NCI-H2081 (cell line): ENCODE results near the gene ZG16.
"Not testable (repeated sequence)": the region's sequence is repeated elsewhere in the genome, so short reads cannot be mapped to it uniquely, and the experiment has no call there.

Source experiments
- DNase-seq, 2 experiments: peaks; one replicate each; lab custom pipeline; 2025; lab: John Stamatoyannopoulos, UW

ZG16 gene, protein sequence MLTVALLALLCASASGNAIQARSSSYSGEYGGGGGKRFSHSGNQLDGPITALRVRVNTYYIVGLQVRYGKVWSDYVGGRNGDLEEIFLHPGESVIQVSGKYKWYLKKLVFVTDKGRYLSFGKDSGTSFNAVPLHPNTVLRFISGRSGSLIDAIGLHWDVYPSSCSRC

DNA sequence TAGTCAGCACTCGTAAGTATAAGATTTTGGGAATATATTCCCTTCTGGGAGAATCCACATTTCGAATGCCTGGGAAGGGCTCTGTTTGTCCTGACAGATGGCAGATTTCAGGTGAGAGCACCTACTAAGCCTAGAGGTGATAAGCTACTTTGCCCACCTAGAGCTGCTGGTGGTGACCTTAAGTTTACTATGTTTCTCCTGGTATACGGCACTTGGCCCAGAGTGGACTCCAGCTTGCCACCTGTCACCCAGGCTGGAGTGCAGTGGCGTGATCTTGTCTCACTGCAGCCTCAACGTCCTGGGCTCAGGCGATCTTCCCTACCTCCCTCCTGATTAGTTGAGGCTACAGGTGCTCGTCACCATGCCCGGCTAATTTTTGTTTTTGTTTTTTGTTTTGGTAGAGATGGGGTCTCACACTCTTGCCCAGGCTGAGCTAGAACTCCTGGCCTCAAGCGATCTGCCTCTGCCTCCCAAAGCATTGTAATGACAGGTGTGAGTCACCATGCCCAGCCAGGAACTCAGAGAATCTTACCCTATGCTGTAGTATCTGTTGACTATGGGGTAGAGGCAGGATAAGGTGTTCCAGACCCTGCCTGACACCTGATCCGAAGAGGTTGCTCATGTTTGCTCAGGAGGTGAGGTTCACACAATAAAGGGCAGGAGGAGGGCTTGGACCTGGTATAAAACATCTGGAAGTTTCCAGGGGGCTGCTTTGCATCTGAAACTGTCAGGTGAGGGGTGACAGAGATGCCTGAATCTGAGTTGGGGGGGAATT is at the start of gene ZG16:
ZG16 (plus strand) TSS at position 681 of the 775 bp plus-strand sequence. CDS start 1,011 bp downstream, outside the sequence.
- no peak for DNase-seq

DNA sequence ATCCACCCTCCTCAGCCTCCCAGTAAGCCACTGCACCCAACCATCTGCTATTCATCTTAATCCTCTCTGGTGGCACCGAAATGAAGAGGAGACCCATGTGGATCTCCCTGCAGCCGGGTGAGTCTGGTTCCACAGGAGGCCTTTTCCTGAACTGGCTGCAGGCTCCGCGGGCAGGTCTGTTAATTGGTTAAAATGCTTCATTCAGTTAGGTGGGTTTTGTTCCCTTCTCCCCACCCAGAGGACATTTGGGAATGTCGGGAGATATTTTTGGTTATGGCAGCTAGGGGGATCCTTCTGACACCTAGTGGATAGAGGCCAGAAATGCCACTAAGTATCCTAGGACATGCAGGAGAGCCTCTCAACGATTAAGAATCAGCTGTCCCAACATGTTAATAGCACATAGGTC is 48.9 kb upstream of the ZG16 start:
- DNase-seq = peak; percentile 42 to 45

DNA sequence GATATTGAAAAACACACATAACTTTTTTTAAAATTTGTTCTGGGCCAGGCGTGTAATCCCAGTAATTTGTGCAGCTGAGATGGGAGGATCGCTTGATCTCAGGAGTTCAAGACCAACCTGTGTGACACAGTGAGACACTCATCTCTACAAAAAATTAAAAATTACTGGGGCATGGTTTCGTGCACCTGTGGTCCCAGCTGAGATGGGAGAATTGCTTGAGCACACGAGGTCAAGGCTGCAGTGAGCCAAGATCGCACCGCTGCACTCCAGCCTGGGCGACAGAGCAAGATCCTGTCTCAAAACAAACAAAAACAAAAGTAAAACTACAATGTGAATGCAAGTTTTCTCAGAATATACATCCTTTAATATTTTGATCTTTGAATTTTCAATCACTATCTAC is 47.4 kb upstream of the ZG16 start:
- no peak for DNase-seq

DNA sequence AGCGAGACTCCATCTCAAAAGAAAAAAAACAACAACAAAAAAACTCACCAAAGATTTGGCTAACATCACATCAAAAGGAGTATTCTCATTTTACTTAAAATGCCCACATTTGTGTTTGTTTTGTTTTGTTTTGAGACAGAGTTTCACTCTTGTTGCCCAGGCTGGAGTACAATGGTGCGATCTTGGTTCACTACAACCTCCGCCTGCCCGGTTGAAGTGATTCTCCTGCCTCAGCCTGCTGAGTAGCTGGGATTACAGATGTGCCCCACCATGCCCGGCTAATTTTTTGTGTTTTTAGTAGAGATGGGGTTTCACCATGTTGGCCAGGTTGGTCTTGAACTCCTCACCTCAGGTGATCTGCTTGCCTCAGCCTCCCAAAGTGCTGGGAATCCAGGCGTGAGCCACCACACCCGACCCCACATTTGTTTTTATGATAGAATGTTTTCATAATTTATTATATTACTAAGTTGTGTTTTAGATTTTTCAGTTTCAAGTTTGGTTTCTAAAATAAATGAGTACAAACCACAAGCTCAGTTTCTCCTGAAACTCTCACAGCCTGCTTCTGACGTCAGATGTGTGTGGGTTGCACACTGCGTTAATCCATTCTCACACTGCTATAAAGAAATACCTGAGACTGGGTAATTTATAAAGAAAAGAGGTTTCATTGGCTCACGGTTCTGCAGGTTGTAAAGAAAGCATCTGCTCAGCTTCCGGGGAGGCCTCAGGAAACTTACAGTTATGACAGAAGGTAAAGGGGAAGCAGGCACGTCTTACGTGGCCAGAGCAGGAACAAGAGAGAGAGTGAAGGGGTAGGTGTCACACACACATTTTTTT is 46.1 kb upstream of the ZG16 start:
- not testable (repeated sequence) for DNase-seq

DNA sequence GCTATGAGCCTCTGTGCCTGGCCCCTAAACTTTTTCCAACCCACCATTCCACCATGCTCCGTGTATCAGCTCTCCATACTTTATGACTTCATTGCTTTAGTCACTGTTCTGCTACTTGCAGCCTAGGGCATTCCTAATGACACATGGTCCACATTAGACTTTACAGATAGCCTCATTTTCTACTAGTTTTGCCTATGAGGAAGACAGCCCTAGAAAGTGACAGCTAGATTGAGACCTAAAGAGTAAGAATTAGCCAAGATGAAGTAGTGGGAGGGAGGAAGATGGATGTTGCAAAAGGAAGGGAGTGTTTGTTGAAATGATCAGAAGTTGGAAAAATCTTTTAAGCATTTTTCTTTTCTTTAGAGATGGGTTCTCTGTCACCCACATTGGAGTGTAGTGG is 43.3 kb upstream of the ZG16 start:
- no peak for DNase-seq

DNA sequence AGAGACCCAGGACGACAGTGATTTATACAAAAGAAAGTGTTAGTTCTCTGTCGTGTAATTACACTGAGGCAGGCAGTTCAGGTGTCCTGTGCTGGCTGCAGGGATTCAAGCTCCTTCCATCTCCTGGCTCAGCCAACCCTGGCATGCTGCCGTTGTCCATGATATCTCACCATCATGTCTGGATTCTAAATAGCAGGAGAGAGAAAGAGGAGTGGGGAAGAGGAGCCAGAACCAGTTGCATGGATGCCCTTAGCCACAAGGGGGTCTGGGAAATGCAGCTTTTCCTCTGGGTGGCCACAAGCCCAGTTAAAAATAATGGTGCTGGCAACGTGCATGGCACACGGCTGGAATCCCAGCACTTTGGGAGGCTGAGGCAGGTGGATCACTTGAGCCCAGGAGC is 41.9 kb upstream of the ZG16 start:
- DNase-seq = no peak

DNA sequence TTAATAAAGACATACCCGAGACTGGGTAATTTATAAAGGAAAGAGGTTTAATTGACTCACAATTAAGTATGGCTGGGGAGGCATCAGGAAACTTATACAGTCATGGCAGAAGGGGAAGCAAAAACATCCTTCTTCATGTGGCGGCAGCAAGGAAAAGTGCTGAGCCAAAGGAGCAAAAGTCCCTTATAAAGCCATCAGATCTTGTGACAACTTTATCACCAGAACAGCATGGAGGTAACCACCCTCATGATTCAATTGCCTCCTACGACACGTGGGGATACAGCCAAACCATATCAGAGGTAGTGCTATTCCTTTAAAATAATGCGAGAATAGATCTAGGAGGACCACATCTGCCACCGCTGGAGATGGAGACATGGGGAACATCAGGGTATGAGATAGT is 41.3 kb upstream of the ZG16 start:
- no peak for DNase-seq

DNA sequence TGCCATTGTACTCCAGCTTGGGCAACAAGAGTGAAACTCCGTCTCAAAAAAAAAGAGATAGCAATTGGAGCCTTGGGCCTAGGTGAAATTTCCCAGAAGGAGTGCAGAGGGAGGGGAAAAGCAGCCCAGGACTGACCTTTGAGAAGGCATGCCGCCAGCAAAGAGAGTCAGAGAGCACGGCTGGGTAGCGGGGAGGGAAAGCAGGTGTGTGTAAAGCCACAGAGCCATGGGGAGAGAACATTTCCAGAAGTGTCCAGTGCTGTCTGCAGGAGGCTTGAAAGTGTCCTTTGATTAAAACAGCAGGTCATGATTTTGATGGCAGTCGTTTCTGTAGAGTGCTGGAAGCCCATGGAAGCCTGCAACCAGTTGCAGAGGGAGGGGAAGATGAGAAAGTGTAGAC is 40.3 kb upstream of the ZG16 start:
- no peak for DNase-seq

DNA sequence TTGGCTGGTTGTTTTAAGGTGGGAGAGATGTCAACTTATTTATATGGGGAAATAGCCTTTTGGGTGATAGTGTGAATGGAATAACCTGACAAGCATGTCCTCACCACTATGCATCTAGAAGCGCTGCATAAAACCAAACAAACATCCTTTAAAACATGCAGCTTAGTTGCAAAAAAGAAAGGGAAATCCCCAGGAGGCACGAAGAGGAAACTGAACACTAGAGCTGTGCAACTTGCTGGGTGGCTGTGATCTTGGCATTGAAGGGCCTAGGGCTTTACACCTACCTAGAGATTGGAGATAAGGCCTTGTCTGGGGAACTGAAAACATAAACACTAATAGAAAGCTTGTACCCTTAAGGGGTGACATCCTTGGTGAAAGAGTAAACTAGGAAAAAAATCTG is 39.5 kb upstream of the ZG16 start:
- no peak for DNase-seq

DNA sequence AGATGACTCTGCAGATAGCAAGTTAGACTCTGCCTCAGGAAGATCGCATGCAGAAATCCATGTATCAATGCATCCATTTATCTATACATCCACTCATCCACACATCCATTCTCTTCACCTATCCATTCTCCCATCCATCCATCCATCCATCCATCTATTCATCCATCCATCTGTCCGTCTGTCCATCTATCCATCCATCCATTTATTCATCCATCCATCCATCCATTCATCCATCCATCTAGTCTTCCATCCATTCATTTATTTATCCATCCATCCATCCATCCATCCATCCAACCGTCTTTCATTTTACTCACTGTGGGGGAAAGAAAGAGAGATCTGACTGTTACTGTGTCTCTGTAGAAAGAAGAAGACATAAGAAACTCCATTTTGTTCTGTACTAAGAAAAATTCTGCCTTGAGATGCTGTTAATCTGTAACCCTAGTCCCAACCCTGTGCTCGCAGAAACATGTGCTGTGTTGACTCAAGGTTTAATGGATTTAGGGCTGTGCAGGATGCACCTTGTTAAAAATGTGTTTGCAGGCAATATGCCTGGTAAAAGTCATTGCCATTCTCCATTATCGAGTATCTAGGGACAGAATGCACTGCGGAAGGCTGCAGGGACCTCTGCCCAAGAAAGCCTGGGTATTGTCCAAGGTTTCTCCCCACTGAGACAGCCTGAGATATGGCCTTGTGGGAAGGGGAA is 38.0 kb upstream of the ZG16 start:
- not testable (repeated sequence) for DNase-seq

DNA sequence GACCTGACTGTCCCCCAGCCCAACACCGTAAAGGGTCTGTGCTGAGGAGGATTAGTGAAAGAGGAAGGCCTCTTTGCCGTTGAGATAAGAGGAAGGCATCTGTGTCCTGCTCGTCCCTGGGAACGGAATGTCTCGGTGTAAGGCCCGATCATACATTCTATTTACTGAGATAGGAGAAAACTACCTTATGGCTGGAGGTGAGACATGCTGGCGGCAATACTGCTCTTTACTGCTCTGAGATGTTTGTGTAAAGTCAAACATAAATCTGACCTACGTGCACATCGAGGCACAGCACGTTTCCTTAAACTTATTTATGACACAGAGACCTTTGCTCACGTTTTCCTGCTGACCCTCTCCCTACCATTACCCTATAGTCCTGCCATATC is 37.4 kb upstream of the ZG16 start:
- not testable (repeated sequence) for DNase-seq

DNA sequence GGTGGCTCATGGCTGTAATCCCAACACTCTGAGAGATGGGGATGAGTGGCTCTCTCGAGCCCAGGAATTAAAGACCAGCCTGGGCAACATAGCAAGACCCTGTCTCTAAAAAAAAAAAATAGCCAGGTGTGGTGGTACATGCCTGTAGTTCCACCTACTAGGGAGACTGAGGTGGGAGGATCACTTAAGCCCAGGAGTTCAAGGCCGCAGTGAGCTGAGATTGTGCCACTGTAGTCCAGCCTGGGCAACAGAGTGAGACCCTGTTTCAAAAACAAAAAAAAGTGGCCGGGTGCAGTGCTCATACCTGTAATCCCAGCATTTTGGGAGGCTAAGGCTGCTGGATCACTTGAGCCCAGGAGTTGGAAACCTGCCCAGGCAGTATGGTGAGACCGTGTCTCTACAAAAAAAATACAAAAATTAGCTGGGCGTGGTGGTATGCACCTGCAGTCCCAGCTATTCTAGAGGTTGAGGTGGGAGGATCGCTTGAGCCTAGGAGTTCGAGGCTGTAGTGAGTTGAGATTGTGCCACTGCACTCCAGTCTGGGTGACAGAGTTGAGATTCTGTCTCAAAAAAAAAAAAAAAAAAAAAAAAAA is 35.3 kb upstream of the ZG16 start:
- DNase-seq = no peak

DNA sequence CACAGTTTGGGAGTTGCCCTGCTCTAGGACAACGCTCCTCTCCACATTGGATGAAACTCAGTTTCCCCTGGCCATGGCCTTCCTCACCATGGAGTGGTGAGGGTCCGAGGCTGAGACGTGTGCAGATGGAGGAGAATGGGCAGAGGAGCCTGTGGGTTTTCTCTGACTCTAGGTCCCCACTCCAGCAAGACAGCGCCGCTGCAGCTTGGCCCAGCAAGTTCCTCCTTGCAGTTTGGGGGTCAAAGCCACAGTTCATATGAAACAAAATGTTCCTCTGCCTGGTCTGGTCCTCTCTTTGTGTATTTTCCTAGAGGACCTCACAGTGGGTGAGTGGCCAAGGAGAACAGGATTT is 34.6 kb upstream of the ZG16 start:
- DNase-seq = no peak

DNA sequence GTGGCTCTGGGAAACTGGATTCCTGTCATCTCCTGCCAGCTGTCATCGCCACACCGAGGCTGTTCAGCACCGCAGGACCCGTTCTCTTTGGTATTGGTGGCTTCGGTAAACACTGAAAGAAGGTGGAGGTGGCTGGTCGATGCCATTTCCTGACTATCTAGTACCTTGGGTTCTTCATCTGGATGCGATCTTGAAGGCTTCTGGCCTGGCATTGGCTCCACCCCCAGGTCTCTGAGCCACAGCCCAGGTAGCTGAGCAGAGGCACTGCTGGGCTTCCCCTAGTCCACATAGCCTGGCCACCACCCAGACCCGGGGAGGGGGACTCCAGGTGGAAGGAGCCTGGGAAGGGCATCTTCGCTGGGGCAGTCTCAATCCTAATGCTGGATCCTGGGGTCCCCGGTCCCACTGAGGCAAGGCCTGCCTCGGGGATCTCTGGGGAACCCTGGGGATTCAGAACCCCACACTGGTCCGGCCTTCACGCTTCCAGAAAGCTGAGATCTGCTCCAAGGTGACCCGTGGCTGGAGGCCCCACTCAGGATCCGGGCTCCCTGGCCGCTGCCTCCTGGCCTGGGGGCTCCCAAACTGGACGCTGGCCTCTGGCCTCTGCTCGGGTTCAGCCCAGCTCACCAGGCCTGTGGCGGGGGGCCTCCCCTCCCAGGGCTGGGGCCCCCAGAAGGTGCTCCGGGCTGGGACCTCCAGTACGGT is 34.1 kb upstream of the ZG16 start:
- no peak for DNase-seq

DNA sequence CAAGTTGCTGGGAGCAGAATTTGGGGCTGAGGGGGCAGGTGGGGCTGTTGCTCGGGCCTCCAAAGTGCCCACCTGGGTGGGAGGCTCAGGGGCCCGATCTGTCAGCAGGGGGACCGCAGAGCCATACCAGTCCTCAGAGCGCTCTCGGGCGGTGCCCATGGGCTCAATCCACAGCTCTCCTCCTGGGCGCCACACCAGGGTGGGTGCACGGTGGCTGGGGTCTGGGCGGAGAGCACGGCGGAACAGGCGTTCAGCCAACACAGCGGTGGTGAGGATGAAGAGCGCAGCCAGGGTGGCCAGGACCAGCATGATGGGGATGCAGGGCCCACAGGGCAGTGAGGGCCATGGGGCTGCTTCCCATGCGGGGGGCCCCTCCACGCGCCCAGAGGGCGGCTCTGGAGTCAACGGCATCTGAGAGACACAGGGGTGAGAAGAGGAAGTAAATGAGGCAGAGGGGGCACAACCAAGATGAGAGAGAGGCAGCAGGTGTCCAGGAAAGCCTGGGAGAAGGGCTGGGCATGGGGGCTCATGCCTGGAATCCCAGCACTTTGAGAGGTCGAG is 33.4 kb upstream of the ZG16 start:
- no peak for DNase-seq

DNA sequence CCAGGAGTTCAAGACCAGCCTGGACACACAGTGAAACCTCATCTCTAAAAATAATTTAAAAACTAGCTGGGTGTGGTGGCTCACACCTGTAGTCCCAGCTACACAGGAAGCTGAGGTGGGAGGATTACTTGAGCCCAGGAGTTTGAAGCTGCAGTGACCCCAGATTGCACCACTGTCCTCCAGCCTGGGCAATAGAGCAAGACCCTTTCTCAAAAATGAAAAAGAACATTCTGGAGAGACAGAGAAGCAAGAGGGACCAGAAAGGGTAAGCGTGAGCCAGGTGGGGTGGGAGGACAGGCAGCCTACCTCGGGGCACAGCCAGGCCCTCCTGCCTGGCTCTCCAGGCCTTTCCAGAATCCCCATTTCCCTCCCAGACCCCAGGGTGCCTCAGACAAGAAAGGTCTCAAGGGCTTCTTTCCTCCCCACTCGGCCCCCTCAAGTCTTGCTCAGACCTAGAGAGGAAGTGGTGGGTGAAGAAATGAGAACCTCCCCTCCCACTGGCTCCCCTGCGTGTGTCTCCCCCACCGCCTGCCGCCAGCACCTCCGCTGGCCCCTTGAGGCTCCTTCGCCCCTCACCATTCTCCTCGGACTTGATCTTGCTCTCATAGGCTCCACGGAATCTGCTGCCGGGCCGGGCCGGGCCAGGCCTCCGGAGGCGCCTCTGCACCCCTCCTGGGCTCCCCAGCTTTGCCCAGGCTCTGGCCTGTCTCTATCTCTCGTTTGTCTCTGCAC is 32.8 kb upstream of the ZG16 start:
- no peak for DNase-seq

DNA sequence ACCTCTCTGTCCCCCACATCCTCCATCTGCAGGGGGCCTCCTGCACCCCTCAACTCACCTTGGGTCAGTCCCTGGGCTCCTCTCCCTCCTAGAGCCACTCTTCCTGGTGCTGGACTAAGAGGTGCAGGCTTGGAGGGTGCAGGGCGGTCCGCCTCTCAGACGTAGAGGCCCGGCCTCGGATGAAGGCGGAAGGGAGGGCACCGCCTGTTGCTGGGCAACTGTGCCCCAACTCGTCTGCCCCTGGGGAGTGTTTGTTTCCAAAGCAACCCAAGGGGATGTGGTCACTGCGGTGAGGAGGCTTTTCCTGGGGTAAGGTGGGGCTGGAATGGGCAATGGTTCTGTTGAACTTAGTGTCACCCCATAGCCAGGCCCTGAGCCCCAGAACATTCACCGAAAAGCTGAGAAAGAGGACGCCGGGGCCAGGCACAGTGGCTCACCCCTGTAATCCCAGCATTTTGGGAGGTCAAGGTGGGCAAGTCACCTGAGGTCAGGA is 32.2 kb upstream of the ZG16 start, which contains the start of gene C16orf54:
C16orf54 (minus strand) TSS at position 138 of the 493 bp plus-strand sequence. CDS start 1,039 bp downstream, outside the sequence.
- no peak for DNase-seq

DNA sequence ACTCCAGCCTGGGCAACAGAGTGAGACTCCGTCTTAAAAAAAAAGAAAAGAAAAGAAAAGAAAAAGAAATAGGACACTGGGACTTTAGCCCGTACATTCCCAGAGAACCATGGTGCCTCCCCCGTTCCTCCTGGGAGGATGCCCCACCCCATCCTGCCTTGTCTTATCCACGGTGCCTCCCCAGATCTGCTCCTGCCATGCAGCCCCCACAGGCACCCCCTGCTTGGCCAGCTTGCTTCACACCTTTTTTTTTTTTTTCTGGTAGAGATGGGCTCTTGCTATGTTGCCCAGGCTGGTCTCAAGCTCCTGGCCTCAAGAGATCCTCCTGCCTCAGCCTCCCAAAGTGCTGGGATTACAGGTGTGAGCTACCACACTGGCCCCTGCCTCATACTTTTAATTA is 31.5 kb upstream of the ZG16 start:
- not testable (repeated sequence) for DNase-seq

DNA sequence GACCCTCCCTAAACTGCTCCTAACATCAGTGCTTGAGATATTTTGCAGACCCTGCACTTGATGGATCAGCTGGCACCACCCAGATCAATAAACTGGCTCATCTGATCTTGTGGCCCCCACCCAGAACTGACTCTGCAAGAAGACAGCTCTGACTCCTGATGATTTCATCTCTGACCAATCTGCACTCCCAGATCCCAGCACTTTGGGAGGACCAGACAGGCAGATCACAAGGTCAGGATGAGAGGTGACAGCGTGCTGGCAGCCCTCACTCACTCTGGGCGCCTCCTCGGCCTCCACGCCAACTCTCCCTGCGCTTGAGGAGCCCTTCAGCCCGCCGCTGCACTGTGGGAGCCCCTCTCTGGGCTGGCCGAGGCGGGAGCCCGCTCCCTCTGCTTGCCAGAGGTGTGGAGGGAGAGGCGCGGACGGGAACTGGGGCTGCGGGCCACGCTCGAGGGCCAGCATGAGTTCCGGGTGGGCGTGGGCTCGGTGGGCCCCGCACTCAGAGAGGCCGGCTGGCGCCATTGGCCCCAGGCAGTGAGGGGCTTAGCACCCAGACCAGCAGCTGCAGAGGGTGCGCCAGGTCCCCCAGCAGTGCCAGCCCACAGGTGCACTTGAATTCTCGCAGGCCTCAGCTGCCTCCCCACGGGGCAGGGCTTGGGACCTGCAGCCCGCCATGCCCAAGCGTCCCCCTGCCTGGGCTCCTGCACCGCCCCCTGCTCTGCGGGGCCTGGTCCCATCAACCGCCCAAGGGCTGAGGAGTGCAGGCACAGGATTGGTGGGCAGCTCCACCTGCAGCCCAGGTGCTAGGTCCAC is 29.9 kb upstream of the ZG16 start:
- DNase-seq = no peak
